HPDE6-E6E7 (cell line): ENCODE measurements around the gene DLGAP4.
"Not testable (repeated sequence)": the region's sequence is repeated elsewhere in the genome, so short reads cannot be mapped to it uniquely, and the experiment has no call there.

Source experiments
- DNase-seq: peaks from one replicate; pipeline ENCODE4 v3.0.0; 2011; ENCODE audit warnings: missing footprints; ENCODE audit errors: extremely low spot score

DLGAP4 gene

GRCh38 chr20:36355469-36356171, 49.5 kb downstream of the DLGAP4 start:
- no peak for DNase-seq

GRCh38 chr20:36359668-36360406, 53.7 kb downstream of the DLGAP4 start:
- DNase-seq = no peak

GRCh38 chr20:36360429-36360828, 54.3 kb downstream of the DLGAP4 start:
- no peak for DNase-seq

- DNase-seq = no peak
Observed at GRCh38 chr20:36361406-36361805, 55.3 kb downstream of the DLGAP4 start.

GRCh38 chr20:36362261-36362660, 56.1 kb downstream of the DLGAP4 start:
- no peak for DNase-seq

- DNase-seq = no peak
Observed at GRCh38 chr20:36362978-36363713, 57.0 kb downstream of the DLGAP4 start.

- DNase-seq = no peak
Observed at GRCh38 chr20:36364506-36364905, 58.4 kb downstream of the DLGAP4 start.

GRCh38 chr20:36366623-36367369, 60.7 kb downstream of the DLGAP4 start:
- no peak for DNase-seq

- no peak for DNase-seq
Observed at GRCh38 chr20:36367370-36367745, 61.2 kb downstream of the DLGAP4 start.

GRCh38 chr20:36367907-36368799, 62.0 kb downstream of the DLGAP4 start:
- no peak for DNase-seq

GRCh38 chr20:36368869-36369268, 62.7 kb downstream of the DLGAP4 start:
- DNase-seq = no peak

- DNase-seq = no peak
Observed at GRCh38 chr20:36369739-36370138, 63.6 kb downstream of the DLGAP4 start.

- DNase-seq = no peak
Observed at GRCh38 chr20:36370991-36371790, 65.1 kb downstream of the DLGAP4 start.

GRCh38 chr20:36372666-36373065, 66.5 kb downstream of the DLGAP4 start:
- no peak for DNase-seq

- DNase-seq = no peak
Observed at GRCh38 chr20:36373089-36373488, 67.0 kb downstream of the DLGAP4 start.

- no peak for DNase-seq
Observed at GRCh38 chr20:36374995-36375394, 68.9 kb downstream of the DLGAP4 start.

GRCh38 chr20:36377348-36378326, 71.5 kb downstream of the DLGAP4 start:
- DNase-seq = no peak

- DNase-seq = no peak
Observed at GRCh38 chr20:36378686-36379085, 72.5 kb downstream of the DLGAP4 start.

- not testable (repeated sequence) for DNase-seq
Observed at GRCh38 chr20:36379914-36380313, 73.8 kb downstream of the DLGAP4 start.
